ENCODE measurements around the gene VWA3B. TPM values are rescaled to one million over a fixed set of nuclear protein-coding genes. Genes with fewer than 3 reads are reported as not detected.

Gene VWA3B
- total RNA-seq, 2 experiments from 2014 or later = not detected

- H3K4me3 Mint-ChIP-seq = no peak overlapping the region
- H3K36me3 Mint-ChIP-seq (ENCODE audit: low read depth) = no peaks in the 10 kb centered on the region
- no peaks in the 10 kb centered on the region for H3K9me3 Mint-ChIP-seq
- CTCF ChIA-PET = no interaction called here
- no peaks in the 10 kb centered on the region for H3K4me1 Mint-ChIP-seq
- H3K27ac Mint-ChIP-seq = no peak overlapping the region
- no peak for DNase-seq
- POLR2A ChIA-PET = no interaction called here
- peaks cover 18% of the 10 kb centered on the region for H3K27me3 Mint-ChIP-seq
These were observed 68.3 kb downstream of the VWA3B start for GRCh38 chr2:98155291-98155690.

DNA sequence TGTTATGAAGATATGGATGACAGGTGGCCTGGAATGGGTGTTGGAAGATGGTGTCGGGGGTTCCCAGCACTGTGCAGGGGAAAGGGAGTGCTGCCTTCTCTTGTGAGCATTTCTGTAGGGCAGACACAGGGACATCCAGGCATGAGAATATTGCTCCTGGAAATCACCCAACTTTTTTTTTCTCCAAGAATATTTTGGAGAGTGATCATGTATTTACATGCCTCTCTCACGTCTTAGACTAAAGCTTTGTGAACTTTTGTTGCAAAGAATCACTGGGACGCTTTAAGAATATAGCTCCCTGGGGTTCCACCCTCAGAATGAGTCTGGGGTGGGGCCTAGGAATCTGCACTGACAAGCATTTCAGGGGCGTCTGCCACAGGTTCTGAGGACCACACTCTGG lies 68.7 kb downstream of the VWA3B start:
- ChIA-PET CTCF (no interaction called here), POLR2A (no interaction called here)
- Mint-ChIP-seq H3K27me3 (peaks cover 21% of the 10 kb centered on the region), H3K36me3 (ENCODE audit: low read depth) (no peaks in the 10 kb centered on the region), H3K4me1 (no peaks in the 10 kb centered on the region), H3K4me3 (no peak overlapping the region), H3K9me3 (no peaks in the 10 kb centered on the region), H3K27ac (no peak overlapping the region)
- DNase-seq = no peak

DNA sequence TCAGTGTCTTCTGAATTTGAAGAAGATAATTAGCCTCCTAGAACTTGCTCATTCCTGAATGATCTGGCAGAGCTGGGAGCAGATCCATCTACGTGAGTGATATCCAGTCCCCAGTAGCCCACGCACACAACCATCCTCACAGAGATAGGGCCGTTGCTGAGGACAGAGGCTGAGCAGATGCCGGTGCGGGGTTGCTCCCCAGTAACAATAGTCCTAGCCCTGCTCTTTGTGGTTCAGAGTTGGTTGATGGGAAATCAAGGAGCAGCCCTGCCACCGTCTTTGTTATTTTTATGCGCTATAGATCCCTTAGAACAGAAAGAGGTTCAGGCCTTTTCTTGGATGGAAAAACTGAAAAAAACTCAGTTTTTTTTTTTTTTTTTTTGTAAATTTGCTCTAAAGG lies 69.3 kb downstream of the VWA3B start:
- ChIA-PET POLR2A (no interaction called here), CTCF (interaction anchor here (0.7 kb wide), 1 partner anchor 88 kb away, joined by 4 read pairs; no protein-coding TSS in a partner anchor)
- Mint-ChIP-seq H3K4me1 (no peaks in the 10 kb centered on the region), H3K27me3 (peaks cover 23% of the 10 kb centered on the region), H3K36me3 (ENCODE audit: low read depth) (no peaks in the 10 kb centered on the region), H3K27ac (no peak overlapping the region), H3K4me3 (no peak overlapping the region), H3K9me3 (no peaks in the 10 kb centered on the region)
- no peak for DNase-seq

GRCh38 chr2:98157557-98157956 lies 70.6 kb downstream of the VWA3B start:
- no peaks in the 10 kb centered on the region for H3K36me3 Mint-ChIP-seq (ENCODE audit: low read depth)
- peaks cover 23% of the 10 kb centered on the region for H3K27me3 Mint-ChIP-seq
- no peaks in the 10 kb centered on the region for H3K9me3 Mint-ChIP-seq
- DNase-seq = no peak
- ChIA-PET POLR2A (no interaction called here), CTCF (no interaction called here)
- H3K27ac Mint-ChIP-seq = no peak overlapping the region
- H3K4me3 Mint-ChIP-seq = no peak overlapping the region
- H3K4me1 Mint-ChIP-seq = no peaks in the 10 kb centered on the region

GRCh38 chr2:98158305-98158704 lies 71.3 kb downstream of the VWA3B start:
- CTCF ChIA-PET = no interaction called here
- POLR2A ChIA-PET = no interaction called here
- Mint-ChIP-seq H3K4me1 (no peaks in the 10 kb centered on the region), H3K4me3 (no peak overlapping the region), H3K36me3 (ENCODE audit: low read depth) (no peaks in the 10 kb centered on the region), H3K9me3 (no peaks in the 10 kb centered on the region), H3K27ac (no peak overlapping the region), H3K27me3 (peaks cover 23% of the 10 kb centered on the region)
- no peak for DNase-seq

- no peak overlapping the region for H3K27ac Mint-ChIP-seq
- no peak overlapping the region for H3K4me3 Mint-ChIP-seq
- peaks cover 18% of the 10 kb centered on the region for H3K27me3 Mint-ChIP-seq
- no peaks in the 10 kb centered on the region for H3K36me3 Mint-ChIP-seq (ENCODE audit: low read depth)
- ChIA-PET CTCF (interaction anchor here (1.2 kb wide), 1 partner anchor 354 kb away, joined by 3 read pairs; no protein-coding TSS in a partner anchor), POLR2A (no interaction called here)
- no peaks in the 10 kb centered on the region for H3K9me3 Mint-ChIP-seq
- no peaks in the 10 kb centered on the region for H3K4me1 Mint-ChIP-seq
- no peak for DNase-seq
These were observed 73.6 kb downstream of the VWA3B start for GRCh38 chr2:98160554-98160953.

DNA sequence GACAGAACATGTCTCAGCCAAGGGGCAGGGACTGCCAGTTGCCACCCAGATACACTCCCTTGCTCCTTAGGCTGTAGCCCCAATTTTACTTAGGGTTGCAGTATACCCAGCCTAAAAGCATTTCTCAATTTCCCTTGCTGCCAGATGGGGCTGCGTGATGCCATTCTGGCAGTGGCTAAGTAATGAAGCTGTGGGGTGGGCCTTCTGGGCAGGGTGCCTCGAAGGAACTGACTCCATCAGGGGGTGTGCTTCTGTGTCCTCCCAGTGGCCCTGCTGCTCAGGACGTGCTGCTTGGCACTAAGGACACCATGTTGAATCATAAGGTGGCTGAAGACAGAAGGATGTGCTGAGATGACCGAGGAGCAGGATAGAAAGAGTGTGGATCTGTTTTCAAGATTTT lies 74.2 kb downstream of the VWA3B start:
- Mint-ChIP-seq H3K4me1 (no peaks in the 10 kb centered on the region), H3K27ac (no peak overlapping the region), H3K27me3 (peaks cover 14% of the 10 kb centered on the region), H3K36me3 (ENCODE audit: low read depth) (no peaks in the 10 kb centered on the region), H3K4me3 (no peak overlapping the region), H3K9me3 (no peaks in the 10 kb centered on the region)
- DNase-seq = no peak
- ChIA-PET POLR2A (no interaction called here), CTCF (no interaction called here)

GRCh38 chr2:98164256-98164655 lies 77.3 kb downstream of the VWA3B start:
- H3K4me1 Mint-ChIP-seq = no peaks in the 10 kb centered on the region
- H3K4me3 Mint-ChIP-seq = no peak overlapping the region
- H3K36me3 Mint-ChIP-seq (ENCODE audit: low read depth) = no peaks in the 10 kb centered on the region
- DNase-seq = no peak
- peaks cover 24% of the 10 kb centered on the region for H3K27me3 Mint-ChIP-seq
- CTCF ChIA-PET = no interaction called here
- no peak overlapping the region for H3K27ac Mint-ChIP-seq
- H3K9me3 Mint-ChIP-seq = no peaks in the 10 kb centered on the region
- POLR2A ChIA-PET = no interaction called here

GRCh38 chr2:98165516-98166071 lies 78.6 kb downstream of the VWA3B start:
- no peak overlapping the region for H3K4me3 Mint-ChIP-seq
- no peaks in the 10 kb centered on the region for H3K9me3 Mint-ChIP-seq
- ChIA-PET POLR2A (no interaction called here), CTCF (no interaction called here)
- H3K36me3 Mint-ChIP-seq (ENCODE audit: low read depth) = no peaks in the 10 kb centered on the region
- H3K4me1 Mint-ChIP-seq = no peaks in the 10 kb centered on the region
- DNase-seq = no peak
- H3K27me3 Mint-ChIP-seq = peaks cover 26% of the 10 kb centered on the region
- no peak overlapping the region for H3K27ac Mint-ChIP-seq

- H3K36me3 Mint-ChIP-seq (ENCODE audit: low read depth) = no peaks in the 10 kb centered on the region
- H3K27me3 Mint-ChIP-seq = peaks cover 33% of the 10 kb centered on the region
- H3K4me3 Mint-ChIP-seq = no peak overlapping the region
- no peak for DNase-seq
- H3K27ac Mint-ChIP-seq = no peak overlapping the region
- H3K9me3 Mint-ChIP-seq = no peaks in the 10 kb centered on the region
- H3K4me1 Mint-ChIP-seq = no peaks in the 10 kb centered on the region
- ChIA-PET CTCF (no interaction called here), POLR2A (no interaction called here)
These were observed 80.9 kb downstream of the VWA3B start for GRCh38 chr2:98167916-98168315.

DNA sequence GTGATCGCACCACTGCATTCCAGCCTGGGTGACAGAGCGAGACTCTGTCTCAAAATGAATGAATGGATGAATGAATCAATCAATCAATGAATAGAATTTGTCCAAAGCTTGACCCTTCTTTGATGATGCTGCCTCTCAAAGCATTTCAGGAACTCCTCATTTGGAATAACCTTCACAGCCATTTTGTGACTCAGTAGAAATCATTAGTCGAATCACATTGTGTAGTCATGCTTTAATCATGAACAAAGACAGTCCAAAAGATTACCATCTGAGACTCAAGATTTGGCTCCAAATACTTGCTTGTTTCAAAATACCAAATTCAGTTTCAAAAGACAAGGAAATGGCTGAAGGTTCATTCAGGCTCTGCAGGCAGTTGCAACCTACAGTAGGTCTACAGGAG lies 83.1 kb downstream of the VWA3B start:
- H3K4me1 Mint-ChIP-seq = no peaks in the 10 kb centered on the region
- peaks cover 45% of the 10 kb centered on the region for H3K27me3 Mint-ChIP-seq
- no peak for DNase-seq
- H3K9me3 Mint-ChIP-seq = no peaks in the 10 kb centered on the region
- POLR2A ChIA-PET = no interaction called here
- no peak overlapping the region for H3K27ac Mint-ChIP-seq
- CTCF ChIA-PET = no interaction called here
- no peaks in the 10 kb centered on the region for H3K36me3 Mint-ChIP-seq (ENCODE audit: low read depth)
- H3K4me3 Mint-ChIP-seq = no peak overlapping the region

DNA sequence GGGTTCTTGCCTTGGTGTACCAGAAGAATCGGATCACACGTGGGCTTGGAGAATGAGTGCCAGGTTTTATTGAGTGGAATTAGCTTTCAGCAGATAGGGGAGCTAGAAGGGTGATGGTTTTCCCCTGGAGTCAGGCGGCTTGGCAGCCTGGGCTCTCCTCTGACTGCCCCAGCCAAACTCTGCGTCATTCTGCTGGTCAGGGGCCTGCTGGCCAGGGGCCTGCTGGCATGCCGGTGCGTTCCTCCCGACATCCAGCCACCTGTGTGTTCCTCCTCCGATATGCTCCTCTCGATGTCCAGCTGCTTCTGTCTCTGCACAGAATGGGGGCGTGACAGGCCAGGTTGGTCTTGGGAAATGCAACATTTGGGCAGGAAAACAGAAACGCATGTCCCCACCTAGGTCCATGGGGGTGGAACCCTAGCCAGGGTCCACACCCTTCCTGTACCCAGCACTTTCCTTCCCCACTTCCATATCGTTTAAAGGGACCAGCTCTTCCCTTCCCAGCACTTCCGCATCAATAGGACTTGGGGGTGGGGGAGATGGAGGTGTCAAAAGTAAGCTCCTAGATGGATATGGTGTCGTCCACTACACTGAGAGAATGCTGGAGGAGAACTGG lies 85.3 kb downstream of the VWA3B start:
- CTCF ChIA-PET = no interaction called here
- H3K27me3 Mint-ChIP-seq = peaks cover 61% of the 10 kb centered on the region
- no peaks in the 10 kb centered on the region for H3K36me3 Mint-ChIP-seq (ENCODE audit: low read depth)
- no peak overlapping the region for H3K4me3 Mint-ChIP-seq
- H3K4me1 Mint-ChIP-seq = no peaks in the 10 kb centered on the region
- H3K27ac Mint-ChIP-seq = no peak overlapping the region
- no peak for DNase-seq
- H3K9me3 Mint-ChIP-seq = no peaks in the 10 kb centered on the region
- POLR2A ChIA-PET = no interaction called here

- Mint-ChIP-seq H3K4me3 (no peak overlapping the region), H3K36me3 (ENCODE audit: low read depth) (no peaks in the 10 kb centered on the region), H3K9me3 (no peaks in the 10 kb centered on the region), H3K4me1 (no peaks in the 10 kb centered on the region), H3K27me3 (peaks cover 59% of the 10 kb centered on the region), H3K27ac (no peak overlapping the region)
- POLR2A ChIA-PET = no interaction called here
- DNase-seq = no peak
- CTCF ChIA-PET = no interaction called here
These were observed 86.0 kb downstream of the VWA3B start for GRCh38 chr2:98172951-98173350.

GRCh38 chr2:98175811-98176210 lies 88.8 kb downstream of the VWA3B start:
- CTCF ChIA-PET = no interaction called here
- Mint-ChIP-seq H3K27me3 (peaks cover 48% of the 10 kb centered on the region), H3K4me3 (no peak overlapping the region), H3K36me3 (ENCODE audit: low read depth) (no peaks in the 10 kb centered on the region), H3K9me3 (no peaks in the 10 kb centered on the region), H3K27ac (no peak overlapping the region), H3K4me1 (no peaks in the 10 kb centered on the region)
- no peak for DNase-seq
- POLR2A ChIA-PET = no interaction called here

Measured in activated CD4-positive, alpha-beta memory T cell treated with anti-CD3 and anti-CD28 coated beads, Interleukin-2, amount 10 ng/mL, durations not matched to agents 7 days and 5 days (primary cell).